ENCODE results near the gene ATP8A2. TPM values are rescaled to one million over a fixed set of nuclear protein-coding genes. Genes with fewer than 3 reads are reported as not detected.

ATP8A2 gene
- total and polyA plus RNA-seq, 10 of the 15 experiments (the other 5 are each of a cell fraction or from before 2014, with no cell fraction given): 0.01 to 0.04 (median 0.04) TPM; not detected in 7

DNA sequence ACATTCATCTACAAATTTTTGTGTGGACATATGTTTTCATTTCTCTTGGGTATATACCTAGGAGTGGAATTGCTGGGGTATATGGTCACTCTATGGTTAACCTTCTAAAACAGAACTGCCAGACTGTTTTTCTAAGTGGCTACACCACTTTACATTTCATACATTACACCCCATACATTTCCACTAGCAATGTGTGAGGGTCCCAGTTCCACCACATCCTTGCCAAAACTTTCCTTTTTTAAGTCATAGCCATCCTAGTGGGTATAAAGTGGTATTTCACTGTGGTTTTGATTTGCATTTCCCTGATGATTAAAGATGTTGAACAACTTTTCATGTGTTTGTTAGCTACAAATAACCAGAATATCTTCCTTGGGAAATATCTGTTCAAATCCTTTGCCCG is 344.0 kb downstream of the ATP8A2 start:
- BruUV-seq (replicated peaks): no TSS peak
- DNase-seq (ENCODE audit: low read depth, low spot score): no peak
- intact Hi-C loops (cut with micrococcal nuclease; ENCODE audit: unreplicated experiment): no loop called here
- Histone ChIP-seq H3K4me2 (ENCODE audit: control insufficient read depth, insufficient read depth) (no peak overlapping the region), H3K36me3 (ENCODE audit: control insufficient read depth in 2 of 2, insufficient read depth in 2 of 2, low read length in 1 of 2) (no peaks in the 10 kb centered on the region), H3K4me1 (ENCODE audit: control insufficient read depth, insufficient read depth, low read length) (no peaks in the 10 kb centered on the region), H3K4me3 (no peak overlapping the region), H3K27me3 (replicated peaks in 1 of 2; ENCODE audit: control insufficient read depth in 2 of 2, insufficient read depth in 2 of 2, low read length in 1 of 2) (no peaks in the 10 kb centered on the region; a peak in 1 of 4 replicates), H3K9me3 (replicated peaks; ENCODE audit: control insufficient read depth, insufficient read depth, low read length) (no peaks in the 10 kb centered on the region), H3K79me2 (ENCODE audit: control insufficient read depth, insufficient read depth, low read length) (no peaks in the 10 kb centered on the region), H2AFZ (ENCODE audit: control insufficient read depth, low read depth, low read length) (no peak overlapping the region), H4K20me1 (ENCODE audit: control insufficient read depth, insufficient read depth) (no peaks in the 10 kb centered on the region), H3K9ac (ENCODE audit: control insufficient read depth, insufficient read depth, low read length) (no peak overlapping the region), H3K27ac (ENCODE audit: control insufficient read depth, insufficient read depth) (no peak overlapping the region)
- TF ChIP-seq ZNF207 (IDR thresholded peaks at IDR 0.05; ENCODE audit: borderline replicate concordance) (no peak), IKZF2 (IDR thresholded peaks at IDR 0.05) (no peak), ASH2L (IDR thresholded peaks at IDR 0.05; ENCODE audit: borderline replicate concordance, low read depth) (no peak), TARDBP (IDR thresholded peaks at IDR 0.05; ENCODE audit: borderline replicate concordance) (no peak), ETV6 (conservative IDR thresholded peaks at IDR 0.05 in 1 of 2, IDR thresholded peaks at IDR 0.05 in 1 of 2; ENCODE audit: borderline replicate concordance in 1 of 2, low read depth in 1 of 2) (no peak), LARP7 (IDR thresholded peaks at IDR 0.05) (no peak), NBN (IDR thresholded peaks at IDR 0.05) (no peak), KDM1A (IDR thresholded peaks at IDR 0.05; ENCODE audit: borderline replicate concordance) (no peak), TCF7 (IDR thresholded peaks at IDR 0.05; ENCODE audit: borderline replicate concordance) (no peak)
- TF ChIP-seq, protein P1, sequence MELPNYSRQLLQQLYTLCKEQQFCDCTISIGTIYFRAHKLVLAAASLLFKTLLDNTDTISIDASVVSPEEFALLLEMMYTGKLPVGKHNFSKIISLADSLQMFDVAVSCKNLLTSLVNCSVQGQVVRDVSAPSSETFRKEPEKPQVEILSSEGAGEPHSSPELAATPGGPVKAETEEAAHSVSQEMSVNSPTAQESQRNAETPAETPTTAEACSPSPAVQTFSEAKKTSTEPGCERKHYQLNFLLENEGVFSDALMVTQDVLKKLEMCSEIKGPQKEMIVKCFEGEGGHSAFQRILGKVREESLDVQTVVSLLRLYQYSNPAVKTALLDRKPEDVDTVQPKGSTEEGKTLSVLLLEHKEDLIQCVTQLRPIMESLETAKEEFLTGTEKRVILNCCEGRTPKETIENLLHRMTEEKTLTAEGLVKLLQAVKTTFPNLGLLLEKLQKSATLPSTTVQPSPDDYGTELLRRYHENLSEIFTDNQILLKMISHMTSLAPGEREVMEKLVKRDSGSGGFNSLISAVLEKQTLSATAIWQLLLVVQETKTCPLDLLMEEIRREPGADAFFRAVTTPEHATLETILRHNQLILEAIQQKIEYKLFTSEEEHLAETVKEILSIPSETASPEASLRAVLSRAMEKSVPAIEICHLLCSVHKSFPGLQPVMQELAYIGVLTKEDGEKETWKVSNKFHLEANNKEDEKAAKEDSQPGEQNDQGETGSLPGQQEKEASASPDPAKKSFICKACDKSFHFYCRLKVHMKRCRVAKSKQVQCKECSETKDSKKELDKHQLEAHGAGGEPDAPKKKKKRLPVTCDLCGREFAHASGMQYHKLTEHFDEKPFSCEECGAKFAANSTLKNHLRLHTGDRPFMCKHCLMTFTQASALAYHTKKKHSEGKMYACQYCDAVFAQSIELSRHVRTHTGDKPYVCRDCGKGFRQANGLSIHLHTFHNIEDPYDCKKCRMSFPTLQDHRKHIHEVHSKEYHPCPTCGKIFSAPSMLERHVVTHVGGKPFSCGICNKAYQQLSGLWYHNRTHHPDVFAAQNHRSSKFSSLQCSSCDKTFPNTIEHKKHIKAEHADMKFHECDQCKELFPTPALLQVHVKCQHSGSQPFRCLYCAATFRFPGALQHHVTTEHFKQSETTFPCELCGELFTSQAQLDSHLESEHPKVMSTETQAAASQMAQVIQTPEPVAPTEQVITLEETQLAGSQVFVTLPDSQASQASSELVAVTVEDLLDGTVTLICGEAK (IDR thresholded peaks at IDR 0.05; ENCODE audit: borderline replicate concordance): no peak
- TF ChIP-seq, protein P2, sequence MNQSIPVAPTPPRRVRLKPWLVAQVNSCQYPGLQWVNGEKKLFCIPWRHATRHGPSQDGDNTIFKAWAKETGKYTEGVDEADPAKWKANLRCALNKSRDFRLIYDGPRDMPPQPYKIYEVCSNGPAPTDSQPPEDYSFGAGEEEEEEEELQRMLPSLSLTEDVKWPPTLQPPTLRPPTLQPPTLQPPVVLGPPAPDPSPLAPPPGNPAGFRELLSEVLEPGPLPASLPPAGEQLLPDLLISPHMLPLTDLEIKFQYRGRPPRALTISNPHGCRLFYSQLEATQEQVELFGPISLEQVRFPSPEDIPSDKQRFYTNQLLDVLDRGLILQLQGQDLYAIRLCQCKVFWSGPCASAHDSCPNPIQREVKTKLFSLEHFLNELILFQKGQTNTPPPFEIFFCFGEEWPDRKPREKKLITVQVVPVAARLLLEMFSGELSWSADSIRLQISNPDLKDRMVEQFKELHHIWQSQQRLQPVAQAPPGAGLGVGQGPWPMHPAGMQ (IDR thresholded peaks at IDR 0.05; ENCODE audit: borderline replicate concordance): no peak
- CTCF ChIA-PET: no interaction called here
- FAIRE-seq: no peak
- POLR2A ChIA-PET: no interaction called here
- no peak for ATAC-seq
- SMC1A ChIA-PET (ENCODE audit: uncharacterized antibody, unreplicated experiment): no interaction called here
- RAD21 ChIA-PET (ENCODE audit: unreplicated experiment): no interaction called here
- WGBS (ENCODE audit: insufficient coverage, insufficient replicate concordance, low lambda C conversion rate, missing lambda C conversion rate): 0% methylated on average over 1 of the region's 1 CpG
- in situ Hi-C loops (cut with MboI): no loop called here

Measured in GM12878 (cell line).